Astrocyte (in vitro differentiated cells and primary cell): ENCODE results near the gene OR6B1. TPM values are rescaled to one million over a fixed set of nuclear protein-coding genes. Genes with fewer than 3 reads are reported as not detected.

ENCODE experiments used
- DNase-seq: peaks from one replicate; pipeline ENCODE4 v3.0.0-alpha.2; 2010; ENCODE audit warnings: low read depth
- FAIRE-seq: peaks from 2 replicates; lab custom pipeline; 2011; peaks lifted over from hg19 to GRCh38; lab: Jason Lieb, UNC
- H2AFZ ChIP-seq: 2 replicates; pipeline ENCODE4 v1.6.0; 2012; ENCODE audit warnings: low read depth, low read length, inconsistent platforms
- H3K27ac ChIP-seq: 2 replicates; pipeline ENCODE4 v1.5.1; 2011; ENCODE audit warnings: low read depth, low read length, inconsistent platforms
- H3K27me3 ChIP-seq: 2 replicates; pipeline ENCODE4 v1.6.0; 2011; ENCODE audit warnings: low read length, inconsistent platforms; ENCODE audit not compliant: insufficient read depth
- H3K36me3 ChIP-seq: 2 replicates; pipeline ENCODE4 v1.5.1; 2011; ENCODE audit warnings: low read length, inconsistent platforms; ENCODE audit not compliant: insufficient read depth
- H3K4me1 ChIP-seq: 2 replicates; pipeline ENCODE4 v1.5.1; 2011; ENCODE audit warnings: low read length, inconsistent platforms; ENCODE audit not compliant: insufficient read depth
- H3K4me2 ChIP-seq: 2 replicates; pipeline ENCODE4 v1.6.0; 2012; ENCODE audit warnings: low read length, inconsistent platforms
- H3K4me3 ChIP-seq: 2 replicates; pipeline ENCODE4 v1.5.1; 2011; ENCODE audit warnings: low read depth, mild to moderate bottlenecking, low read length, inconsistent platforms; ENCODE audit not compliant: insufficient read depth
- H3K79me2 ChIP-seq: 2 replicates; pipeline ENCODE4 v1.6.0; 2012; ENCODE audit warnings: mild to moderate bottlenecking, low read length, inconsistent platforms; ENCODE audit not compliant: insufficient read depth
- H3K9ac ChIP-seq: 2 replicates; pipeline ENCODE4 v1.6.0; 2012; ENCODE audit warnings: mild to moderate bottlenecking, low read length, inconsistent platforms
- H3K9me3 ChIP-seq: 2 replicates; pipeline ENCODE4 v1.5.1; 2012; ENCODE audit warnings: low read depth, mild to moderate bottlenecking, low read length, inconsistent platforms; ENCODE audit not compliant: insufficient read depth
- H4K20me1 ChIP-seq: 2 replicates; pipeline ENCODE4 v1.6.0; 2012; ENCODE audit warnings: low read length, inconsistent platforms; ENCODE audit not compliant: insufficient read depth
- H3K27ac Mint-ChIP-seq: one replicate; pipeline ENCODE4 v1.8.0; 2021; ENCODE audit warnings: mild to moderate bottlenecking, mixed read lengths; ENCODE audit not compliant: unreplicated experiment
- H3K27me3 Mint-ChIP-seq: one replicate; pipeline ENCODE4 v1.8.0; 2021; ENCODE audit warnings: low read depth, mixed read lengths; ENCODE audit not compliant: unreplicated experiment
- H3K36me3 Mint-ChIP-seq: one replicate; pipeline ENCODE4 v1.8.0; 2021; ENCODE audit warnings: low read depth, mixed read lengths; ENCODE audit not compliant: unreplicated experiment
- H3K4me1 Mint-ChIP-seq: one replicate; pipeline ENCODE4 v1.8.0; 2021; ENCODE audit warnings: low read depth, mixed read lengths; ENCODE audit not compliant: unreplicated experiment
- H3K4me3 Mint-ChIP-seq: one replicate; pipeline ENCODE4 v1.8.0; 2021; ENCODE audit warnings: mild to moderate bottlenecking, moderate library complexity, mixed read lengths; ENCODE audit not compliant: unreplicated experiment
- H3K9me3 Mint-ChIP-seq: one replicate; pipeline ENCODE4 v1.8.0; 2021; ENCODE audit warnings: mild to moderate bottlenecking, mixed read lengths; ENCODE audit not compliant: unreplicated experiment
- CTCF ChIP-seq: IDR thresholded peaks from 2 replicates; pipeline ENCODE4 v1.5.1; 2011; ENCODE audit warnings: low read depth, mild to moderate bottlenecking, inconsistent platforms, low read length, moderate library complexity; ENCODE audit not compliant: insufficient read depth
- EZH2 ChIP-seq: IDR thresholded peaks from 2 replicates; pipeline ENCODE4 v1.6.1; 2012; ENCODE audit warnings: mild to moderate bottlenecking, low read length, inconsistent platforms; ENCODE audit not compliant: insufficient read depth
- total RNA-seq: library from RNA; stranded (reverse); gene quantifications from 2 replicates; pipeline ENCODE4 v1.2.1, GENCODE V29; 2021

Gene OR6B1
- total RNA-seq, 1 donor from 2014 or later = not detected

DNA sequence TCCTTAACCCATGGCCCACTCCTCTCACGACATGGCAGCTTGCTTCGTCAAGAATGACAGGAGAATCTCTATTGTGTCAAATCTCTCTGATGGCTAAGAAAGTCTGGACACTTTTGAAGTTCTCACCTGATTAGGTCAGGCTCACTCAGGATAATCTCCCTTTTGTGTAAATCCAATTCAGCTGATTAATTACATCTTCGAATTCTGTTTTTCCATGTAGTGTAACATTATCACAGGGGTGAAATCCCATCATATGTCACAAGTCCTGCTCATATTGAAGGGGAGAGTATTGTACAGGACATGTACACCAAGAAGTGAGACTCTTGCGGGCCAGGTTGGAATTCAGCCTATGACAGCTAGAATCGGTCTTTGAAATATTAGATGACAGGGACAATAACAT is 16.2 kb upstream of the OR6B1 start:
- H3K27me3 Mint-ChIP-seq = no peaks in the 10 kb centered on the region
- Histone ChIP-seq H3K79me2 (no peaks in the 10 kb centered on the region), H3K4me2 (no peak overlapping the region), H3K9me3 (no peaks in the 10 kb centered on the region), H3K27ac (no peak overlapping the region), H3K4me1 (no peaks in the 10 kb centered on the region), H3K27me3 (no peaks in the 10 kb centered on the region), H3K9ac (no peak overlapping the region), H3K4me3 (no peak overlapping the region), H4K20me1 (no peaks in the 10 kb centered on the region), H2AFZ (no peak overlapping the region), H3K36me3 (no peaks in the 10 kb centered on the region)
- H3K27ac Mint-ChIP-seq = no peak overlapping the region
- H3K4me3 Mint-ChIP-seq = no peak overlapping the region
- peaks cover 2% of the 10 kb centered on the region for H3K9me3 Mint-ChIP-seq
- H3K4me1 Mint-ChIP-seq = peaks cover 17% of the 10 kb centered on the region
- TF ChIP-seq EZH2 (no peak), CTCF (no peak)
- H3K36me3 Mint-ChIP-seq = no peaks in the 10 kb centered on the region
- DNase-seq (no peak), FAIRE-seq (no peak)

DNA sequence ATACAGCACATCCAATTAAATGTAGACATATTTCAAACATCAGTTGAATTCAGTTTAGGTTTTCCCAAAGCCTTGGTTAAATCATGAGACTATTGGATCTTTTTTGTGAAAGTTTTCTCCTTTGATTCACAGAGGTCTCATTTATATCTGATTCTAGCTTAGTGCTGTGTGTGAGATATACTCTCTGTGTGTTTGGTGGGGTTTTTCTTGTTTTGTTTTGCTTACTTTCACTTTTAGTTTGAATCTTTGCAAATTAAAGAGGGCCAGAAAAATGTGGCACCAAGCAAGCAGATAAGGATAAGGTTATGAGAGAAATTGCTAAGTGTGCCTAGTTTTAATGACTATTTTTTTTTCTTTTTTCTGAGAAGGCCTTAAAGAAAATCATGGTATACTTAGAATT is 12.6 kb upstream of the OR6B1 start:
- peaks cover 9% of the 10 kb centered on the region for H3K9me3 Mint-ChIP-seq
- no peaks in the 10 kb centered on the region for H3K4me1 Mint-ChIP-seq
- FAIRE-seq (no peak), DNase-seq (no peak)
- Histone ChIP-seq H4K20me1 (no peaks in the 10 kb centered on the region), H3K4me3 (no peak overlapping the region), H3K9ac (no peak overlapping the region), H3K27me3 (no peaks in the 10 kb centered on the region), H3K9me3 (no peaks in the 10 kb centered on the region), H3K79me2 (no peaks in the 10 kb centered on the region), H3K36me3 (no peaks in the 10 kb centered on the region), H3K4me1 (no peaks in the 10 kb centered on the region), H3K4me2 (no peak overlapping the region), H3K27ac (no peak overlapping the region), H2AFZ (no peak overlapping the region)
- no peak overlapping the region for H3K27ac Mint-ChIP-seq
- H3K27me3 Mint-ChIP-seq = no peaks in the 10 kb centered on the region
- no peaks in the 10 kb centered on the region for H3K36me3 Mint-ChIP-seq
- H3K4me3 Mint-ChIP-seq = no peak overlapping the region
- TF ChIP-seq CTCF = no peak
- TF ChIP-seq EZH2 = no peak

DNA sequence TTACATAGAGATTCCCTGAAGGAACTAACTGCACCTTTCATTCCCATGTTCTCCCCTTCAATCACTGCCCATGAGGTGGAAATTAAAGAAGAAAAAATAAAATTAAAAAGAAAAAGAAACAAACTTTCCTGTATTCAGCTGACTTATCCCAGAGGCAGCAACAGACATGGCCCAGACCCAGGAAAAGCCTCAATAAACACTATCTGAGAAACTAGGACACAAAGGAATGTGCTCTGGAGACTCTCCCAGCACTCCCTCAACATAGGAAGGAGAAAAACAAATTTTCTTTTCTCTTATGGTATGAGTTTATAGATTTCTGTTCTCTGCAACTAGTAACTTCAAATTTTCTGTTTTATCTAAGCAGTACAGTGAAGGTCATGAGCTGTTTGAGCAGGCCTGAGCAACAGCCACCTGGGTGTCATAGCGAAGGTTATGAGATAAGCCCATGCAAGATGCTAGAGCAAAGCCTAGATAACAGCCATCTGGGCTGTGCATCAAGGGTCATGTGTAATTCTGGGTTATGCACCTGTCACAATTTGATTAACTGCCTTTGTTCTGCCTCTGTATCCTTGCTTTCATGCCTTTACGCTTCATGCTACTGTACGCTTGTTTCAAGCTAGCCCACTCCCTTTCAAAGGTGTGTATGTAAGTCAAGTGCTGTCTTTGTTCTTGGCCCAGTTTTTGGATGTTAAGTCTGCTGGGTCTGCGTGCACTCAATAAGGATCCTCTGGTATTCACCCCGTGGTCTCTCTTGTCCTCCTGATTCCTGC is 11.0 kb upstream of the OR6B1 start:
- Mint-ChIP-seq H3K36me3 (no peaks in the 10 kb centered on the region), H3K4me3 (no peak overlapping the region), H3K9me3 (peaks cover 7% of the 10 kb centered on the region), H3K27me3 (no peaks in the 10 kb centered on the region), H3K27ac (no peak overlapping the region), H3K4me1 (no peaks in the 10 kb centered on the region)
- FAIRE-seq (no peak), DNase-seq (peak; percentile 39)
- Histone ChIP-seq H3K27me3 (no peaks in the 10 kb centered on the region), H3K4me1 (no peaks in the 10 kb centered on the region), H4K20me1 (no peaks in the 10 kb centered on the region), H3K9ac (no peak overlapping the region), H3K79me2 (no peaks in the 10 kb centered on the region), H3K36me3 (no peaks in the 10 kb centered on the region), H3K4me3 (no peak overlapping the region), H3K9me3 (no peaks in the 10 kb centered on the region), H3K27ac (no peak overlapping the region), H3K4me2 (no peak overlapping the region), H2AFZ (no peak overlapping the region)
- TF ChIP-seq EZH2 (no peak), CTCF (no peak)
